ENCODE data around the gene POLRMT. TPM values are rescaled to one million over a fixed set of nuclear protein-coding genes. Genes with fewer than 3 reads are reported as not detected.

The POLRMT gene
- total and polyA plus RNA-seq, 2 experiments from 2014 or later: 38.7 to 60.7 TPM

DNA sequence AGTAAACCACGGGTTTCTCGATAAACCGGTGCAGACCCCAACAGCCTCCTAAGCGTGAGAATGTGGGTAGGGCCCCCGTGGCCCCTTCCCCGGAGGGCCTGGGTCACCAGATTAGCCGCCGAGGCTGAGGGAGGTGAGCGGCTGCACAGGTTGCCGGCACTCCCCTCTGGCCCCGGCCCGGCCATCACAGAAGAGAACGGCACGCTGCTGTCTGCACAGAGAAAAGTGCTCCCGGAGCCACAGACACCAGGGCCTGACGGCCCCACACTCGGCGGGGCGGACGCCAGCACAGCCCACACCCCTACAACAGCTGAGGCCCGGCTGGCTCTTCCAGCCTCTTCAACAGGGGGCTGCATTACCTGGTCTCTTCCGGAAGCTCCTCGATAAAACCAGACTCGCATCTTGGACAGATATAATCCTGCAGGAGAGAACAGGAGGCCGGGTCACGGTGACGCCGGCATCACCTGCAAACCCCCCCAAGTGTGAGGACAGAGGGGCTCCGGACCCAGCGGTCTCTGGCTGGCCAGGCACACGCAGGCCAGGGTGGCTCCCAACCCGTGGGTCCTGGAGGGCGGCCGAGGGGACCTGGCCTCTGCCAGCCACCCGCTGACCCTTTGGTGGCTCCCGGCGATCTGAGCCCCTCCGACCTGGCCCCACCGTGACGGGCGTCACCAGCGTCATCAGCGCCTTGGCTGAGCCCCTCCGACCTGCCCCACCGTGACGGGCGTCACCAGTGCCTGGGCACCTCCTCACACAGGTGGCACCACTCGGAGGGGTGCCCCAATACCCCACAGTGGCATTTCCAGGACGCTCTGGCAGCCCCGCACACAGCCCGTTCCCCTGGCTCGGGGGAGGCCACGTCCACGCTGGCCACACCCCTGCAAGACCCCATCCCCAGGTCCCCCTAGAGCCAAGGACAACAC, 19.4 kb upstream of the POLRMT start:
- H3K4me1 ChIP-seq (ENCODE audit: insufficient read depth): peaks cover 5% of the 10 kb centered on the region
- no peak overlapping the region for H3K4me2 ChIP-seq
- peaks cover 67% of the 10 kb centered on the region for H3K79me2 ChIP-seq
- no peaks in the 10 kb centered on the region for H3K27me3 ChIP-seq
- WGBS (ENCODE audit: low lambda C conversion rate, missing lambda C conversion rate): 95% methylated on average over 49 of the region's 54 CpGs
- peaks cover 59% of the 10 kb centered on the region for H4K20me1 ChIP-seq (ENCODE audit: insufficient read depth, poor library complexity, severe bottlenecking)
- H3K9me3 ChIP-seq (ENCODE audit: low read depth): no peaks in the 10 kb centered on the region
- no peak overlapping the region for H3K4me3 ChIP-seq
- no peaks in the 10 kb centered on the region for H3K36me3 ChIP-seq (replicated peaks; ENCODE audit: insufficient read depth, low read depth)
- H3K9me2 ChIP-seq (replicated peaks; ENCODE audit: insufficient read depth): no peaks in the 10 kb centered on the region
- no peak for DNase-seq (ENCODE audit: low spot score)
- TF ChIP-seq EZH2phosphoT487 (IDR thresholded peaks at IDR 0.05; ENCODE audit: low read depth, severe bottlenecking, unreplicated experiment) (no peak), EZH2 (IDR thresholded peaks at IDR 0.05; ENCODE audit: borderline replicate concordance) (no peak)
- TF ChIP-seq, protein P1, sequence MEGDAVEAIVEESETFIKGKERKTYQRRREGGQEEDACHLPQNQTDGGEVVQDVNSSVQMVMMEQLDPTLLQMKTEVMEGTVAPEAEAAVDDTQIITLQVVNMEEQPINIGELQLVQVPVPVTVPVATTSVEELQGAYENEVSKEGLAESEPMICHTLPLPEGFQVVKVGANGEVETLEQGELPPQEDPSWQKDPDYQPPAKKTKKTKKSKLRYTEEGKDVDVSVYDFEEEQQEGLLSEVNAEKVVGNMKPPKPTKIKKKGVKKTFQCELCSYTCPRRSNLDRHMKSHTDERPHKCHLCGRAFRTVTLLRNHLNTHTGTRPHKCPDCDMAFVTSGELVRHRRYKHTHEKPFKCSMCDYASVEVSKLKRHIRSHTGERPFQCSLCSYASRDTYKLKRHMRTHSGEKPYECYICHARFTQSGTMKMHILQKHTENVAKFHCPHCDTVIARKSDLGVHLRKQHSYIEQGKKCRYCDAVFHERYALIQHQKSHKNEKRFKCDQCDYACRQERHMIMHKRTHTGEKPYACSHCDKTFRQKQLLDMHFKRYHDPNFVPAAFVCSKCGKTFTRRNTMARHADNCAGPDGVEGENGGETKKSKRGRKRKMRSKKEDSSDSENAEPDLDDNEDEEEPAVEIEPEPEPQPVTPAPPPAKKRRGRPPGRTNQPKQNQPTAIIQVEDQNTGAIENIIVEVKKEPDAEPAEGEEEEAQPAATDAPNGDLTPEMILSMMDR (IDR thresholded peaks at IDR 0.05; ENCODE audit: poor library complexity): no peak
- H3K27ac ChIP-seq: no peak overlapping the region
- no peak overlapping the region for H2AFZ ChIP-seq

DNA sequence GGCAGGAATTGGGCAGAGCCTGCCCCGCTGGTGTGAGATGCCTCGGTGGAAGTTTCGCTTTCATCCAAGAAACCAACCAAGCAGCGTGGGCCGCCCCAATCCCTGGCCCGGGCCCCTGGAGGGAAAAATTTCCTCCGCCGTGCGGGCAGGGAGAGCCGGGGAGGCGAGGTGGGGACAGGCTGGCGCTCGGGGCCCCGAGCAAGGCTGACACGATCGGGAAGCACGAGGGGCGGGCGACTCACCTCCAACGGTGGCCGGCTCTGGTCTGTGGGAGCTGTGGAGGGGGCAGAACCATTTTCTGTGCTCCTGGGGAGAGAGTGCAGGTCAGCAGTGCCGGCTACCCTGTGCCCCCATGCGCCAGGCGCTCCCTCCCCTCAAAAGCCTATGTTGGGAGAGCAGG, 18.7 kb upstream of the POLRMT start:
- no peaks in the 10 kb centered on the region for H3K9me3 ChIP-seq (ENCODE audit: low read depth)
- no peaks in the 10 kb centered on the region for H3K36me3 ChIP-seq (replicated peaks; ENCODE audit: insufficient read depth, low read depth)
- H3K79me2 ChIP-seq: peaks cover 60% of the 10 kb centered on the region
- H3K9me2 ChIP-seq (replicated peaks; ENCODE audit: insufficient read depth): no peaks in the 10 kb centered on the region
- H4K20me1 ChIP-seq (ENCODE audit: insufficient read depth, poor library complexity, severe bottlenecking): peaks cover 51% of the 10 kb centered on the region
- H3K4me3 ChIP-seq: no peak overlapping the region
- no peak for DNase-seq (ENCODE audit: low spot score)
- 92% methylated on average over 21 of the region's 24 CpGs for WGBS (ENCODE audit: low lambda C conversion rate, missing lambda C conversion rate)
- no peaks in the 10 kb centered on the region for H3K27me3 ChIP-seq
- no peak overlapping the region for H3K27ac ChIP-seq
- H3K4me2 ChIP-seq: no peak overlapping the region
- H3K4me1 ChIP-seq (ENCODE audit: insufficient read depth): no peaks in the 10 kb centered on the region
- TF ChIP-seq EZH2phosphoT487 (IDR thresholded peaks at IDR 0.05; ENCODE audit: low read depth, severe bottlenecking, unreplicated experiment): no peak
- TF ChIP-seq, protein P1 (IDR thresholded peaks at IDR 0.05; ENCODE audit: poor library complexity): no peak
- TF ChIP-seq EZH2 (IDR thresholded peaks at IDR 0.05; ENCODE audit: borderline replicate concordance): no peak
- H2AFZ ChIP-seq: no peak overlapping the region

DNA sequence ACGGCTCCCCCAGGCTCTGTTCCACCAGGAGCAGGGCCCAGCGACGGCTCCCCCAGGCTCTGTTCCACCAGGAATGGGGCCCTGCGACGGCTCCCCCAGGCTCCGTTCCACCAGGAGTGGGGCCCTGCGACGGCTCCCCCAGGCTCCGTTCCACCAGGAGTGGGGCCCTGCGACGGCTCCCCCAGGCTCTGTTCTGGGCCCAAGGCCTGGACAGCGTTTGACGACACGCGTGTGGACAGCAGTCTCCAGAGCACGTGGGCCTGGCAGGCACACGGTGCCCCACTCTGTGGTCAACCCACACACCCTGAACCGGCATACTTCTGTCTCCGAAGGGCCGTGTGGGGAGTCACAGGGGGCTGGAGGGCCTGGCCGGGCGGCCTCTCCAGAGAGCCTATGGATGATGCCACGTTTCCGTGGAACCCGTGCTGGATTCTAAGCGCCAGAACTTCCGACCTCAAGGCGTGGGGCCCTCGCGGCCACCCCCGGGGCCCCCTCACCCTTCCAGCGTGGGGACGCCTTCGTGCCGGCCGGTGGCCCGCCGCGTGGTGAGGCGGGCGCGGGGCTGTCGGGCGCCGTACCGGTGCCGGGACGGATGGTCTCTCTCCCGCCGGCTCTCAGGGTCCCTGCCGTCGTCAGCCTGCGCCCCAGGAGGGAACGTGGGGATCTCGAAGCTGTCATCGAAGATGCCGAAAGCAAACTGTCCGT, 17.9 kb upstream of the POLRMT start:
- no peak overlapping the region for H3K4me2 ChIP-seq
- DNase-seq (ENCODE audit: low spot score): no peak
- no peak overlapping the region for H2AFZ ChIP-seq
- H3K27ac ChIP-seq: no peak overlapping the region
- H4K20me1 ChIP-seq (ENCODE audit: insufficient read depth, poor library complexity, severe bottlenecking): peaks cover 44% of the 10 kb centered on the region
- 96% methylated on average over 46 of the region's 58 CpGs for WGBS (ENCODE audit: low lambda C conversion rate, missing lambda C conversion rate)
- H3K4me3 ChIP-seq: no peak overlapping the region
- no peaks in the 10 kb centered on the region for H3K9me3 ChIP-seq (ENCODE audit: low read depth)
- no peaks in the 10 kb centered on the region for H3K4me1 ChIP-seq (ENCODE audit: insufficient read depth)
- H3K27me3 ChIP-seq: no peaks in the 10 kb centered on the region
- no peaks in the 10 kb centered on the region for H3K36me3 ChIP-seq (replicated peaks; ENCODE audit: insufficient read depth, low read depth)
- H3K79me2 ChIP-seq: peaks cover 53% of the 10 kb centered on the region
- TF ChIP-seq EZH2 (IDR thresholded peaks at IDR 0.05; ENCODE audit: borderline replicate concordance): no peak
- TF ChIP-seq EZH2phosphoT487 (IDR thresholded peaks at IDR 0.05; ENCODE audit: low read depth, severe bottlenecking, unreplicated experiment): no peak
- TF ChIP-seq, protein P1 (IDR thresholded peaks at IDR 0.05; ENCODE audit: poor library complexity): no peak
- no peaks in the 10 kb centered on the region for H3K9me2 ChIP-seq (replicated peaks; ENCODE audit: insufficient read depth)

Data from hepatocyte (in vitro differentiated cells).